ENCODE data around the gene UCK2. TPM values are rescaled to one million over a fixed set of nuclear protein-coding genes. Genes with fewer than 3 reads are reported as not detected.

The UCK2 gene
- total and polyA plus RNA-seq, 7 donors = 8.3 to 33.0 (median 29.3) TPM

DNA sequence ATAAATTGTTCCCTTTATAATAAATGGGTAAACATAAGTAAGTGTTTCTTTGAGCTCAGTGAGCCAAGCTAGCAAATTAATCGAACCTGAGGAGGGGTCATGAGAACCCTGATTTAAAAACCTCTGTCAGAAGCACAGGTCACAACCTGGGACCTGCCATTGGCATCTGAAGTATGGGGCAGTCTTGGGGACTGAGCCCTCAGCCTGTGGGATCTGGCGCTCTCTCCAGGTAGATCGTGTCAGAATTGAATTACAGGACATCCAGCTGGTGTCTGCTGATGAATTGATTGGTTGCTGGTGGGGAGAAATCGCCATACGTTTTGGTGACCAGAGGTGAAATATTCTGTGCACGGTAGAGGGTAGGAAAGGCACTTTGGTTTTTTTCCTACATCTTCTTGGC lies 17.5 kb downstream of the UCK2 start:
- 84 to 88% methylated on average over 6 of the region's 6 CpGs for WGBS, 2 donors
- Histone ChIP-seq H3K9me3 (no peaks in the 10 kb centered on the region), H3K27ac (no peak overlapping the region), H3K4me1 (peaks cover 0 to 18% (median 10%) of the 10 kb centered on the region in 4 donors), H3K27me3 (no peaks in the 10 kb centered on the region), H3K36me3 (no peaks in the 10 kb centered on the region), H3K4me3 (no peak overlapping the region)
- TF ChIP-seq EP300 (IDR thresholded peaks at IDR 0.05) (no peak), POLR2AphosphoS5 (IDR thresholded peaks at IDR 0.05) (no peak), POLR2A (IDR thresholded peaks at IDR 0.05) (no peak)
- TF ChIP-seq, protein P1, sequence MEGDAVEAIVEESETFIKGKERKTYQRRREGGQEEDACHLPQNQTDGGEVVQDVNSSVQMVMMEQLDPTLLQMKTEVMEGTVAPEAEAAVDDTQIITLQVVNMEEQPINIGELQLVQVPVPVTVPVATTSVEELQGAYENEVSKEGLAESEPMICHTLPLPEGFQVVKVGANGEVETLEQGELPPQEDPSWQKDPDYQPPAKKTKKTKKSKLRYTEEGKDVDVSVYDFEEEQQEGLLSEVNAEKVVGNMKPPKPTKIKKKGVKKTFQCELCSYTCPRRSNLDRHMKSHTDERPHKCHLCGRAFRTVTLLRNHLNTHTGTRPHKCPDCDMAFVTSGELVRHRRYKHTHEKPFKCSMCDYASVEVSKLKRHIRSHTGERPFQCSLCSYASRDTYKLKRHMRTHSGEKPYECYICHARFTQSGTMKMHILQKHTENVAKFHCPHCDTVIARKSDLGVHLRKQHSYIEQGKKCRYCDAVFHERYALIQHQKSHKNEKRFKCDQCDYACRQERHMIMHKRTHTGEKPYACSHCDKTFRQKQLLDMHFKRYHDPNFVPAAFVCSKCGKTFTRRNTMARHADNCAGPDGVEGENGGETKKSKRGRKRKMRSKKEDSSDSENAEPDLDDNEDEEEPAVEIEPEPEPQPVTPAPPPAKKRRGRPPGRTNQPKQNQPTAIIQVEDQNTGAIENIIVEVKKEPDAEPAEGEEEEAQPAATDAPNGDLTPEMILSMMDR (IDR thresholded peaks at IDR 0.05) = no peak
- intact Hi-C loops (cut with DNase I) = no loop called here
- DNase-seq = no peak

DNA sequence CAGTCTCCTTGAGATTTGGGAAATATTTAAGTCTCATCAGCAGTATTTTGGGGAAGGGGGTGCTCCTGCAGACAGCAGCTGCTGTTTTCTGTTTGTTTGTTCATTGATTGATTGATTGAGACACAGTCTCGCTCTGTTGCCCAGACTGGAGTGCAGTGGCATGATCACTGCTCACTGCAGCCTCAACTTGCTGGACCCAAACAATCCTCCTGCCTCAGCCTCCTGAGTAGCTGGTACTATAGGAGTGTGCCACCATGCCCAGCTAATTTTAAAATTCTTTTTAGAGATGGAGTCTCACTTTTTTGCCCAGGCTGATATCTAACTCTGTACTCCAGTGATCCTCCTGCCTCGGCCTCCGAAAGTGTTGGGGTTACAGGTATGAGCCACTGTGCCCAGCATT lies 18.2 kb downstream of the UCK2 start:
- Histone ChIP-seq H3K27me3 (no peaks in the 10 kb centered on the region), H3K36me3 (no peaks in the 10 kb centered on the region), H3K9me3 (no peaks in the 10 kb centered on the region), H3K4me3 (no peak overlapping the region), H3K4me1 (peaks cover 0 to 18% (median 10%) of the 10 kb centered on the region in 4 donors), H3K27ac (no peak overlapping the region)
- 96 to 97% methylated on average over 3 of the region's 3 CpGs for WGBS, 2 donors
- intact Hi-C loops (cut with DNase I) = no loop called here
- no peak for DNase-seq
- TF ChIP-seq POLR2A (IDR thresholded peaks at IDR 0.05) (no peak), EP300 (IDR thresholded peaks at IDR 0.05) (no peak), POLR2AphosphoS5 (IDR thresholded peaks at IDR 0.05) (no peak)
- TF ChIP-seq, protein P1 (IDR thresholded peaks at IDR 0.05) = no peak

DNA sequence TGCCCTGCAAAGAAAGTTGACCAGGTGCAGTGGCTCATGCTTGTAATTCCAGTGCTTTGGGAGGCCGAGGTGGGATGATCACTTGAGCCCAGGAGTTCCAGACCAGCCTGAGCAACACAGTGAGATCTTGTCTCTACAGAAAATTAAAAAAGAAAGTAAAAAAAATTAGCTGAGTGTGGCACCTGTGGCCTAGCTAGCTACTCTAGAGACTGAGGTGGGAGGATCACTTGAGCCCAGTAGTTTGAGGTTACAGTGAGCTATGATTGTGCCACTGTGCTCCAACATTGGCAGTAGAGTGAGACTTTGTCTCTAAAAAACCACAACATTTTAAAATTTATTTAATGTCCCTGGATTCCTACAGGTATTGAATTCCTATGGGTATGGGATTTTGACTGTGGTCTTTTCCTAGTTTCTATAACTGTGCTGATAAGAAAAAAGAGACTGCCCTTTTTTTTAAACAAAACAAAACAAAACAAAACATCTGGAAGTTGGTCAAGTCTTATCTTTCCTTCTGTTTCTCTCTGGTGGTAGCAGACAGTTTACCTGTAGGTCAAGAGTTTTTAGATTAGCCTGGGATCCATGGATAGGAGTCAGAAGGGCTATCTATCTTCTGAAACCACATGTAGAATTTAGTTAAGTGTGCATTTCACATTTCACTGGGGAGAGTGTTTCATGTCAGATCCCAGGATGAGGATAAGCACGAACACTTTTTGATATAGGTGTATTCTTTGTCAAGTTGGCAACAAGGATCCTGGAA lies 18.8 kb downstream of the UCK2 start:
- no peaks in the 10 kb centered on the region for H3K9me3 ChIP-seq
- peaks cover 0 to 18% (median 10%) of the 10 kb centered on the region in 4 donors for H3K4me1 ChIP-seq
- no peak for DNase-seq
- 85 to 86% methylated on average over 2 of the region's 2 CpGs for WGBS, 2 donors
- TF ChIP-seq POLR2A (IDR thresholded peaks at IDR 0.05) = no peak
- TF ChIP-seq, protein P1 (IDR thresholded peaks at IDR 0.05) = no peak
- no peak for TF ChIP-seq POLR2AphosphoS5 (IDR thresholded peaks at IDR 0.05)
- no peak for TF ChIP-seq EP300 (IDR thresholded peaks at IDR 0.05)
- intact Hi-C loops (cut with DNase I) = no loop called here
- no peak overlapping the region for H3K4me3 ChIP-seq
- no peak overlapping the region for H3K27ac ChIP-seq
- H3K36me3 ChIP-seq = no peaks in the 10 kb centered on the region
- H3K27me3 ChIP-seq = no peaks in the 10 kb centered on the region

DNA sequence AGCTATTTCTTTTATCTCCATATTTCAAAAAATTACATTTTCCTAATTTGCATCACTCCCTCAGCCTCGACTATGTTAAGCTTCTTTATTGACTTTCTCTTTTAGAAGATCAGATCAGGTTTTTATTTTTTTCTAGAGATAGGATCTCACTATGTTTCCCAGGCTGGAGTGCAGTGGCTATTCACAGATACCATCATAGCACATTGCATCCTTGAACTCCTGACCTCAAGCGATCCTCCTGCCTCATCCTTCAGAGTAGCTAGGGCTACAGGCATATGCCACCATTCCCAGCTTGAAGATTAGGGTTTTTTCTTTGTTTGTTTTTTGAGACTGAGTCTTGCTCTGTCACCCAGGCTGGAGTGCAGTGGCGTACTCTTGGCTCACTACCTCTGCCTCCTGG lies 20.1 kb downstream of the UCK2 start:
- Histone ChIP-seq H3K4me3 (no peak overlapping the region), H3K36me3 (no peaks in the 10 kb centered on the region), H3K9me3 (no peaks in the 10 kb centered on the region), H3K4me1 (peaks cover 0 to 10% (median 7%) of the 10 kb centered on the region in 4 donors), H3K27ac (no peak overlapping the region), H3K27me3 (no peaks in the 10 kb centered on the region)
- no peak for TF ChIP-seq EP300 (IDR thresholded peaks at IDR 0.05)
- TF ChIP-seq POLR2A (IDR thresholded peaks at IDR 0.05) = no peak
- TF ChIP-seq, protein P1 (IDR thresholded peaks at IDR 0.05) = no peak
- no peak for TF ChIP-seq POLR2AphosphoS5 (IDR thresholded peaks at IDR 0.05)
- no peak for DNase-seq
- WGBS, 2 donors = 90 to 92% methylated on average over 3 of the region's 3 CpGs
- intact Hi-C loops (cut with DNase I) = no loop called here

Measured in sigmoid colon (tissue), 7 donors.